ENCODE data around the gene CSTF3. TPM values are rescaled to one million over a fixed set of nuclear protein-coding genes. Genes with fewer than 3 reads are reported as not detected.

The CSTF3 gene
- total RNA-seq, 2 donors from 2014 or later: 15.2 to 21.3 TPM

DNA sequence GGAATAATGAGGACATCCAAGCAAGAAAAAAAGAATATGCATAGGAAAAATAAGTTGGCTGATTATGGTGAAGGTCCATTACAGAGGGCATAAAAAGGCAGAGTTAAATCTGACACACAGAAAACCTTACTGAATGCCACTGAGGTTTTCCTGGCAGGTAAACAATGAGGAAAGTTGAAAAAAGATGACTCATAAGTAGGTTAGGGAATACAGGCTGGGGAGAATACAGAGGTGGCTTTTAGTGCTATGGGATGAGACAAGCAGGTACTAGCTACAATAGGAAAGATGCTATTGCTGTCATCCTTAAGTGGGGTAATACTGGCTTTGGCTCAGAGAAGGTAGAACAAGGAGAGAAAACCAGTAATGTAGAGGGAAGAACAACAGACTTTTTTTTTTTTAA lies 44.7 kb downstream of the CSTF3 start:
- intact Hi-C loops (cut with DNase I, micrococcal nuclease): no loop called here
- peak; percentile 74 for ATAC-seq
- no peak for DNase-seq

DNA sequence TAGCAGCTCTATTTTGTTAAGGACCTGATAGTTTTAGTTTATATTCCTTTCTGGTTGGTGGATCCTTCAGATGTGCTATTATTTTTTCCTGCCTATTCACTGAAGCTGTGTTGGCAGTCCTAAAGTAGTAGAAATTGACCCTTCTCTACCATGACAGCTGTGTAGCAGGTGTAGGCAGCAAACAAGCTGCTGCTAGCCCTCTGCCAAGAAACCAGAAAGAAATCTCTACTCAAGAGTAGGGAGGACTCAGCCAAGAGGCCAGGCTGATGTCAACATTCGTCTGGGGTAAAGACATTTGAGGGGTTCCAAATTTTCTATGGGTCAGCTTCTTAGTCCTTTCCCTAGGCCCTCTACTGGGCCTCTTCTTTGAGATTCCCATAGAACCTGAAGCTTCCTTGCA lies 51.2 kb downstream of the CSTF3 start:
- DNase-seq (no peak), ATAC-seq (peak; percentile 41)
- intact Hi-C loops (cut with DNase I, micrococcal nuclease): no loop called here

DNA sequence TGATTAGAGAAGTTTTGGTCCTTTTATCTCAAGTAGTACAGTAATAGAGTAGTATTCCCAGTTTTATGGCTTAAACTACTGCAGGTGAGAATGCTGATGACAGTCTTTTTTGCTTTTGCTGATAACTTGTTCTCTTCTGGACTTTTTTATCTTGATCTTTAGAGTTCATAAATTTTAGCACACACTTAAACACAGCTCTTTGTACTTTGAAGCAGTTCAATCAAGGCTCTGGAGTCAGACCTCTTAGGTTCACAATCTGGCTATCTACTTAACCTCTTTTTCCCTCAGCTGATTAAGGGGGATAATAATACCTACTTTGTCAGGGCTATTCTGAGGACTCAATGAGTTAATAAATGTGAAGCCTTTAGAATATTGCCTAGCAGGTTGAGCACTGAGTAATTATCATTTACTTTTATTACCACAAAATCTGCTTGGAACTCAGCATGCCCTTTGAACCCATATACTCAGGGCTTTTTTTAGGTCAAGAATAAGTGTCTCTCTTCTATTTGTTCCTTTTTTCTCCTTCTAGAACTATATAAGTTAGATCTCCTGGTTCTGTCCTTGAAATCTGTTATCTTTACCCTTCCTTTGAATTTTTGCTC lies 51.9 kb downstream of the CSTF3 start:
- ATAC-seq (peak; percentile 69), DNase-seq (no peak)
- intact Hi-C loops (cut with DNase I, micrococcal nuclease): no loop called here

DNA sequence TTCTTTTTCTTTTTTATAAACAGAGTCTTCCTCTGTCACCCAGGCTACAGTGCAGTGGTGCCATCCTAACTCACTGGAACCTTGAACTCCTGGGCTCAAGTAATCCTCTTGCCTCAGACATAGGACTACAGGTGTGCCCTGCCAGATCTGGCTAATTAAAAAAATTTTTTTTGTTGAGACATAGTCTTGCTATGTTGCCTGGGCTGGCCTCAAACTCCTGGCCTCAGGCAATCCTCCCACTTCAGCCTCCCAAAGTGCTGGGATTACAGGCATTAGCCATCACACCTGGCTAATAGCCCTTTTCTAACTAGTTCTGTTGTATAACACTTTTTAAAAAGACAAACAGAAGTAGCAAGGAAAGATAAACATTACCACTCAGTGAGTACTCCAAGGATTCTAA lies 57.4 kb downstream of the CSTF3 start:
- ATAC-seq (no peak), DNase-seq (no peak)
- intact Hi-C loops (cut with DNase I, micrococcal nuclease): no loop called here

GRCh38 chr11:33094157-33094556 lies 67.1 kb downstream of the CSTF3 start:
- intact Hi-C loops (cut with DNase I, micrococcal nuclease): no loop called here
- DNase-seq (no peak), ATAC-seq (no peak)

GRCh38 chr11:33089776-33090175 lies 71.5 kb downstream of the CSTF3 start:
- no peak for DNase-seq

GRCh38 chr11:33086017-33086416 lies 75.3 kb downstream of the CSTF3 start:
- ATAC-seq: no peak
- intact Hi-C loops (cut with DNase I, micrococcal nuclease): no loop called here
- DNase-seq: no peak

More at GRCh38 chr11:33089776-33090175, 71.5 kb downstream of the CSTF3 start:
- no peak for ATAC-seq
- intact Hi-C loops (cut with DNase I, micrococcal nuclease): no loop called here

DNA sequence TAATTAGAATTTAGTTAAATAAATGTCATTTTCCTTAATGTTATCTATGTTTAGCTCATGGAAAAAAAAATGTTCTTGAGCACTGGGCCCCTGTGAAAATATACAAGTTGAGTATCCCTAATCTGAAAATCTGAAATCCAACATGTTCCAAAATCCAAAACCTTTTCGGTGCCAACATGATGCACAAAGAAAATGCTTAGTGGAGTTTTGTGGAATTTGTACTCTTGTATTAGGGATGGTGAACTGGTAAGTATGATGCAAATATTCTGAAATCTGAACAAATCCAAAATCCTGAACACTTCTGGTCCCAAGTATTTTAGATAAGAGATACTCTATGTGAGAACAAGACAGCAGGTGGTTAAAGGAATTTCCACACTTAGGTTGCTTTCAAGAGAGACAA lies 77.4 kb downstream of the CSTF3 start:
- ATAC-seq: no peak

DNA sequence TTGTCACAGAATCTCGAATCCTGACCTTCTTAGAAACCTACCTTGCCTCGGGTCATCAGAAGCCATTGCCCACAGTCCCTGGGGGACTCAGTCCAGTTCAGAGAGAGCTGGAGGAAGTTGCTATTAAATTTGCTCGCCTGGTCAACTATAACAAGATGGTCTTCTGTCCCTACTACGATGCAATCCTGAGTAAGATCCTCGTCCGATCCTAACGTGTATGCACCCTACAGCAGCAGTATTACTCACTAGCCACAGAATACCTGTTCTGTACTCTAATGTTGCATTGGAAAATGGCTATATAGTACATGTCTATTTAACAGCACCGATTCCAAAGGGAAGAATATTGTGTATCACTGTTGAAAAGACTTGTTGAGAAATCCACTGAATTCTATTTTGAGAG lies 88.8 kb downstream of the CSTF3 start:
- no peak for DNase-seq

More for the DNA sequence above, 77.4 kb downstream of the CSTF3 start:
- DNase-seq: no peak
- intact Hi-C loops (cut with DNase I, micrococcal nuclease): no loop called here

DNA sequence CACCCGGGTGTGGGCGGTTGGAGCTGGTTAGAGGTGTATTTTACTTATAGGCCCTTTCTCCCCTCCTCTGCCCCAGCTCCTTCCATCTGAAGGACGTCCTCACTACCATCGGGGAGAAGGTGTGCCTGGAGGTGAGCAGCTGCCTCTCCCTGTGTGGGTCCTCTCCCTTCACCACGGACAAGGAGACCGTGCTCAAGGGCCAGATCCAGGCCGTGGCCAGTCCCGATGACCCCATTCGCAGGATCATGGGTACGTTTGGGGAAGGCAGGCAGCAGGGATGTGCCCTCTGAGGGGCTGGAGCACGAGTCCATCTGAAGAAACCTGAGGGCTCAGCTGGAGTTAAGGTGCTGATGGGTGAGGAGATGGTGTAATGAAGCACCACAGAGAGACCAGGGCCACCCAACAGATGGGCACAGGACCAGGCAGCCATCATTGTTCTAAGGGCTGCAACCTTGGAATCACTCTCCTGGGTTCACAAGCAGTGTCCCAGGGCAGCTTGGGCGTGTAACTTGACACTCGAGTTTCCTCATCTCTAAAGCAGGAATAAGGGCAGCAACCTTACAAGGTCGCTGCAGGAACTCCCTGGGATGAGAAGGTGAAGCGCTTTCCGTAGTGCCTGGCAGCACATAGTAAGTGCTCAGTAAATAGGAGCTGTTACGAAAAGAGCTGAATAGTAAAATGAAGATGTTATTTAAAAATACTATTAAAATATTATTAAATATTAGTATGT lies 92.5 kb downstream of the CSTF3 start:
- no peak for ATAC-seq
- intact Hi-C loops (cut with DNase I, micrococcal nuclease): no loop called here

More for the DNA sequence above, 88.8 kb downstream of the CSTF3 start:
- no peak for ATAC-seq
- intact Hi-C loops (cut with DNase I, micrococcal nuclease): no loop called here

GRCh38 chr11:33067294-33067693 lies 94.0 kb downstream of the CSTF3 start:
- ATAC-seq: no peak
- intact Hi-C loops (cut with DNase I, micrococcal nuclease): no loop called here
- DNase-seq: no peak

More for the DNA sequence above, 92.5 kb downstream of the CSTF3 start:
- DNase-seq: no peak

DNA sequence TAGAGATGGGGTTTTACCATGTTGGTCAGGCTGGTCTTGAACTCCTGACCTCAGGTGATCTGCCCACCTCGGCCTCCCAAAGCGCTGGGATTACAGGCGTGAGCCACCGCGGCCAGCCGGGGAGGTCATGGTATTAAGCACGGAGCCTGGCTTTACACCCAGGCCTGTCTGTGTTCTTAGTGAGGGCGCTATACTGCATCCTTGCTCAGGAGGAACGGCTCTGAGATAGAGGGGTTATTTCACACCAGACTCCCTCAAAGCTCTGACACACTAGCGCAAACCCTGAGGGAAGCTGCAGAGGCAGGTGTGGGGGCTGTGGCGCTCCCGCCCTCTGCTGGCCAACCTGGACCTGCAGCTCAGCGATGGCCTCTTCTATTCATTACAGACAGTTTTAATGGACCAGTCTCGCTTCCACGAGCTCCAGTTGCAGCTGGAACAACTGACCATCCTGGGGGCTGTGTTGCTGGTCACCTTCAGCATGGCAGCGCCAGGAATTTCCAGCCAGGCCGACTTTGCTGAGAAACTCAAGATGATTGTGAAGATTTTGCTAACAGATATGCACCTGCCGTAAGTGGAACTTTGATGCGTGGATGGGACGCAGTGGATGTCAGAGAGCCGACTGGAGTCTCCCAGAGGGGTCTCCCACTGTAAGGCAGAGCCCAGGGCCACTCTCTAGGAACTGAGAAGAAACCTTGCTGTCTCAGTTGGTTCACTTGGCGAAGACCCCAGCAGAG lies 95.7 kb downstream of the CSTF3 start:
- ATAC-seq (peak; percentile 57), DNase-seq (peak; percentile 58 to 80)
- intact Hi-C loops (cut with DNase I, micrococcal nuclease): loop anchor here in 1 of 2 donors (2.0 kb wide), 1 partner anchor 105 kb away; no protein-coding TSS in a partner anchor

GRCh38 chr11:33064866-33065265 lies 96.4 kb downstream of the CSTF3 start:
- no peak for ATAC-seq
- intact Hi-C loops (cut with DNase I, micrococcal nuclease): loop anchor here (2.0 to 5.0 kb wide), 2 partner anchors 104 to 108 kb away; no protein-coding TSS in a partner anchor

GRCh38 chr11:33064033-33064825 lies 97.1 kb downstream of the CSTF3 start:
- DNase-seq (no peak), ATAC-seq (no peak)
- intact Hi-C loops (cut with DNase I, micrococcal nuclease): loop anchor here (2.0 to 5.0 kb wide), 2 partner anchors 103 to 107 kb away; no protein-coding TSS in a partner anchor

More at GRCh38 chr11:33064866-33065265, 96.4 kb downstream of the CSTF3 start:
- DNase-seq: no peak

GRCh38 chr11:33063326-33063881 lies 97.9 kb downstream of the CSTF3 start:
- ATAC-seq: no peak
- intact Hi-C loops (cut with DNase I, micrococcal nuclease): loop anchor here in 1 of 2 donors (5.0 kb wide), 1 partner anchor 106 kb away; no protein-coding TSS in a partner anchor

GRCh38 chr11:33062137-33062536 lies 99.1 kb downstream of the CSTF3 start:
- no peak for ATAC-seq
- intact Hi-C loops (cut with DNase I, micrococcal nuclease): loop anchor here in 1 of 2 donors (5.0 kb wide), 1 partner anchor 105 kb away; no protein-coding TSS in a partner anchor
- no peak for DNase-seq

More at GRCh38 chr11:33063326-33063881, 97.9 kb downstream of the CSTF3 start:
- DNase-seq: no peak

- intact Hi-C loops (cut with DNase I, micrococcal nuclease): loop anchor here in 1 of 2 donors (5.0 kb wide), 1 partner anchor 103 kb away; no protein-coding TSS in a partner anchor
- ATAC-seq (no peak), DNase-seq (no peak)
Measured at GRCh38 chr11:33060271-33060670, 101.0 kb downstream of the CSTF3 start.

GRCh38 chr11:33059331-33060007 lies 101.8 kb downstream of the CSTF3 start:
- ATAC-seq: no peak
- intact Hi-C loops (cut with DNase I, micrococcal nuclease): loop anchor here in 1 of 2 donors (5.0 kb wide), 1 partner anchor 102 kb away; no protein-coding TSS in a partner anchor
- no peak for DNase-seq

Measured in left colon (tissue), 2 donors.